GM18526 (cell line): Measurements from ENCODE around the gene TRAF3IP3.

Experiments
- POLR2A ChIP-seq: IDR thresholded peaks from 3 replicates; pipeline ENCODE4 v1.6.1; 2011; ENCODE audit not compliant: insufficient read length; ENCODE audit errors: extremely low read depth

TRAF3IP3 gene

DNA sequence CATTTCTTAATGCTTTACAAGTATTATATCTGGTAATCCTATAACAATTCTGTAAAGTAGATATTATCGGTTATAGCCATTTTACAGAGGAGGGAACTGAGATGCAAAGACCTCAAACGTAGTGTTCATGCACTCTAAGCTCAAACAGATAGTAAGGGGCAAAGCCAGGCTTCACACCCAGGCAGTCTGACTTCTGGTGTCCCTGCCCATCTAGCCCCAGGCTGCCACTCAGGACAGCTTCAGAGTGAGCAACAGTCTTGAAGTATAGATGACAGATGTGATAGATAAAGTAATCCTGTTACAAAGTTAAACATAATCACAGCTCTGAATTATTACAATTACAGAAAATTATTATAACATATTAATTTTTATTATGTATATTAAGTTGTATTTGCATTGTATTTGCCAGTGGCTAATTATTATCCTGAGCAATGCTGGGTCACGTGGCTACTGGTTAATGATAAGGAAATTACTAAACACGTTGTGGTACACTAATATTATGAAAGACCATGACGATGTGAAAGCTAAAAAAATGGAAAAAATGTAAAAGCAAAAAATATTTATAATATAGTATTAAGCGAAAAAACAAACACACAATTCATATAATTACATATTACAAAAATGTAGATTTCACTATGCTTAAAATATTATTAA lies 6.1 kb upstream of the TRAF3IP3 start:
- no peak for TF ChIP-seq POLR2A

- no peak for TF ChIP-seq POLR2A
Measured at GRCh38 chr1:209751627-209752231, 4.1 kb upstream of the TRAF3IP3 start.

DNA sequence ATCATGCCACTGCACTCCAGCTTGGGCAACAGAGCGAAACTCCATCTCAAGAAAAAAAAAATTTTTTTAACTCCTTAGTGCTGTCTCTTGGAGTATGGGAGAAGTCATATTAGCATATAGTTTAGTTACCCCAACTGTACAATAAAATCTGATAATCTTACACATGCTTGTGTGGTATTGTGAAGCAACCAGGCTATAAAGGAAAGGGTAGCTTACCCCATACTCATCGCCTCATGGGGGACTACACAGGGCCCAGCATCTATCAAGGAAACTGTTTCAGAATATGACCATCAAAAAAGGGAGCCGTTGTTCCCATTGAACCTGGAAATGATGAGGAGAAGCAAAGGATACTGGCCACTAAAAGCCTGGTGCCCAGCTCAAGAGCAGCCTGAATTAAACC lies 3.0 kb upstream of the TRAF3IP3 start:
- TF ChIP-seq POLR2A = no peak

- no peak for TF ChIP-seq POLR2A
Measured at GRCh38 chr1:209755256-209755655, 597 bp upstream of the TRAF3IP3 start.

- peak; percentile 51 for TF ChIP-seq POLR2A
Measured at GRCh38 chr1:209756615-209757445, 977 bp downstream of the TRAF3IP3 start.

DNA sequence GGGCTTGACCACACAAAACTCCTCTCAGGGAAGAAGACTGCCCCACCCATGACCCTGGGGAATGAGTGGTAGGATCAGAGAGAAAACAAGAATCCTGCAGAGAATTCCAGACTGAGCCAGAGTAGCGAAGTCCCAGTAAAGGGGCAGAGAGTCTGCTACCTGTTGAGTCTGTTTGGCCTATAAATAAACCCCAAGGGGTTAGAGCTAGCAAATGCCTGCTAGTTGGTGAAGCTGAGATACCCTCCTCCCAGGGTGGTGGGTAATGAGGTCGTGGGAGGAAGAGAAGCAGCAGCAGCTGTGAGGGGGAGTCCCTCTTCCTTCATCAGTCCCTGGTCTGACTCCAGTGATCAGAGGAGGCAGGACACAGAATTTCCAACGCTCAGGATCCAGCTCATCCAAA lies 2.5 kb downstream of the TRAF3IP3 start:
- no peak for TF ChIP-seq POLR2A

DNA sequence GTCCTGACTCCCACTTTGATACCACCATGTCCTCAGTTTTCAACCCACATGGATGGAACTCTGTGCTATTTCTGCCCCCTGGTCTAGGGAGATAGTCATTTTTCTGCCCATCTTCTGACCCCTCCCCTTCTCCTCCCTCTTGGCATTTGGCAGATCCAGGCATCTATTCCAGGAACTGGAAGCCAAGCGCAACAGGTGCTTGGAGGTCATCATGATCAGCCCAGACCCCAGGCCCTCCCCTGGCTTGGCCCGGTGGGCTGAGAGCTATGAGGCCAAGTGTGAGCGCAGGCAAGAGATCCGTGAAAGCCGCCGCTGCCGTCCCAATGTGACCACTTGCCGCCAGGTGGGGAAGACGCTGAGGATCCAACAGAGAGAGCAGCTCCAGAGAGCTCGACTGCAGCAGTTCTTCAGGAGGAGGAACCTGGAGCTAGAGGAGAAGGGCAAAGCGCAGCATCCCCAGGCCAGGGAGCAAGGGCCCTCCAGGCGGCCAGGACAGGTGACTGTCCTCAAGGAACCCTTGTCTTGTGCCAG lies 4.0 kb downstream of the TRAF3IP3 start:
- no peak for TF ChIP-seq POLR2A

GRCh38 chr1:209761011-209761635 lies 5.3 kb downstream of the TRAF3IP3 start:
- no peak for TF ChIP-seq POLR2A

- TF ChIP-seq POLR2A = no peak
Measured at GRCh38 chr1:209766051-209766450, 10.2 kb downstream of the TRAF3IP3 start.

- no peak for TF ChIP-seq POLR2A
Measured at GRCh38 chr1:209767096-209767495, 11.2 kb downstream of the TRAF3IP3 start.

- no peak for TF ChIP-seq POLR2A
Measured at GRCh38 chr1:209767706-209768105, 11.9 kb downstream of the TRAF3IP3 start.

- peak; percentile 78 for TF ChIP-seq POLR2A
Measured at GRCh38 chr1:209768354-209768774, 12.5 kb downstream of the TRAF3IP3 start.

- no peak for TF ChIP-seq POLR2A
Measured at GRCh38 chr1:209769171-209769904, 13.5 kb downstream of the TRAF3IP3 start.

DNA sequence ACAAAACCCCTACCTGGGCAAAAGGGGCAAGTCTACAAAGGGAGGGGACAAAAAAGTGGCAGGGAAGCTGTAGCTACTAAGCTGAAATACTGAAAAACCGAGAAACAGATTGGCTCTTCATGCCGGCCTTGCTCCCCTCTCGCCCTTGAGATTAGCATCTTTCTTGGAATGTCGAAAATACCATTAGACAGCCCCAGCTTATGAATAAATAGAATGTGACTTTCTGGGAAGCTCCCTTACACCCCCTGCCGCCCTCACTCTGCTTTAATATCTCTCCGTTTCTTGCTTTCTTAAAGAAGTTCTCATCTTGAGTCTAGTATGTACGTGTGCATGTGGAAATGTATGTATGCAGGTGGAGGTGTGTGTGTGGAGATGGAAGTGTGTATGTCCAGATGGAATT lies 14.1 kb downstream of the TRAF3IP3 start:
- no peak for TF ChIP-seq POLR2A

DNA sequence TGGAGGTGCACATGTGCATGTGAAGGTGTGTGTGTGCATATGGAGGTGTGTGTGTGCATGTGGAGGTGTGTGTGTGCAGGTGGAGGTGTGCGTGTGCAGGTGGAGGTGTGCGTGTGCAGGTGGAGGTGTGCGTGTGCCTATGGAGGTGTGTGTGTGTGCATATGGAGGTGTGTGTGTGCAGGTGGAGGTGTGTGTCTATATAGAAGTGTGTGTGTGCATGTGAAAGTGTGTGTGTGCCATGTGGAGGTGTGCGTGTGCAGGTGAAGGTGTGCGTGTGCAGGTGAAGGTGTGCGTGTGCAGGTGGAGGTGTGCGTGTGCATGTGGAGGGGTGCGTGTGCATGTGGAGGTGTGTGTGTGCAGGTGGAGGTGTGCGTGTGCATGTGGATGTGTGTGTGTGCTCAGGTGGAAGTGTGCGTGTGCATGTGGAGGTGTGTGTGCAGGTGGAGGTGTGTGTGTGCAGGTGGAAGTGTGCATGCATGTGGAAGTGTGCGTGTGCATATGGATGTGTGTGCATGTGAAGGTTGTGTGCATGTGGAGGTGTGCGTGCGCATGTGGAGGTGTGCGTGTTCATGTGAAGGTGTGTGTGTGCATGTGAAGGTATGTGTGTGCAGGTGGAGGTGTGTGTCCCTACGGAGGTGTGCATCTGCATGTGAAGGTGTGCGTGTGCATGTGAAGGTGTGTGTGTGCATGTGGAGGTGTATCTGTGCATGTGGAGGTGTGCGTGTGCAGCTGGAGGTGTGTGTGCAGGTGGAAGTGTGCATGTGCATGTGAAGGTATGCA lies 15.0 kb downstream of the TRAF3IP3 start:
- TF ChIP-seq POLR2A = no peak

GRCh38 chr1:209772126-209772525 lies 16.3 kb downstream of the TRAF3IP3 start:
- no peak for TF ChIP-seq POLR2A
